ACHN (cell line): ENCODE data around the gene CEP57L1.
"Not testable (repeated sequence)": the region's sequence is repeated elsewhere in the genome, so short reads cannot be mapped to it uniquely, and the experiment has no call there.

Experiments
- DNase-seq: peaks from one replicate; pipeline ENCODE4 v3.0.0-alpha.2; 2015
- in situ Hi-C: cut with HindIII; loops from 2 replicates; pipeline ENCODE4 v1.10.0; 2017; ENCODE audit warnings: low sequenced_read_pairs, low pct_ligation_motif_present, low pct_unique_long_range_greater_than_20kb

CEP57L1 gene

GRCh38 chr6:109071125-109071917 lies 24.0 kb upstream of the CEP57L1 start:
- in situ Hi-C loops: no loop called here
- DNase-seq: no peak

GRCh38 chr6:109073344-109074132 lies 21.8 kb upstream of the CEP57L1 start:
- in situ Hi-C loops: no loop called here
- DNase-seq: peak; percentile 64

- DNase-seq: no peak
- in situ Hi-C loops: no loop called here
Observed at GRCh38 chr6:109074133-109074415, 21.2 kb upstream of the CEP57L1 start.

- in situ Hi-C loops: no loop called here
- DNase-seq: no peak
Observed at GRCh38 chr6:109075934-109076333, 19.4 kb upstream of the CEP57L1 start.

- in situ Hi-C loops: no loop called here
Observed at GRCh38 chr6:109076377-109076776, 18.9 kb upstream of the CEP57L1 start.

GRCh38 chr6:109079981-109080380 lies 15.3 kb upstream of the CEP57L1 start:
- no peak for DNase-seq
- in situ Hi-C loops: no loop called here

More at GRCh38 chr6:109076377-109076776, 18.9 kb upstream of the CEP57L1 start:
- no peak for DNase-seq

- DNase-seq: no peak
- in situ Hi-C loops: no loop called here
Observed at GRCh38 chr6:109081026-109081425, 14.3 kb upstream of the CEP57L1 start.

- in situ Hi-C loops: no loop called here
Observed at GRCh38 chr6:109081516-109082187, 13.7 kb upstream of the CEP57L1 start.

GRCh38 chr6:109082188-109082577 lies 13.1 kb upstream of the CEP57L1 start:
- no peak for DNase-seq
- in situ Hi-C loops: no loop called here

More at GRCh38 chr6:109081516-109082187, 13.7 kb upstream of the CEP57L1 start:
- DNase-seq: no peak

- DNase-seq: no peak
- in situ Hi-C loops: no loop called here
Observed at GRCh38 chr6:109083657-109084056, 11.7 kb upstream of the CEP57L1 start.

- DNase-seq, in situ Hi-C loops: not testable (repeated sequence)
Observed at GRCh38 chr6:109084146-109084545, 11.2 kb upstream of the CEP57L1 start.

GRCh38 chr6:109087661-109088264 lies 7.5 kb upstream of the CEP57L1 start:
- in situ Hi-C loops: no loop called here
- DNase-seq: no peak

GRCh38 chr6:109088995-109089394 lies 6.3 kb upstream of the CEP57L1 start:
- DNase-seq: no peak
- in situ Hi-C loops: no loop called here

GRCh38 chr6:109091314-109092024 lies 3.8 kb upstream of the CEP57L1 start:
- in situ Hi-C loops: no loop called here
- no peak for DNase-seq

- in situ Hi-C loops: no loop called here
- no peak for DNase-seq
Observed at GRCh38 chr6:109092074-109092473, 3.2 kb upstream of the CEP57L1 start.

- in situ Hi-C loops: no loop called here
- peak; percentile 19 for DNase-seq
Observed at GRCh38 chr6:109093732-109094415, 1.4 kb upstream of the CEP57L1 start.

GRCh38 chr6:109094416-109095035 lies 781 bp upstream of the CEP57L1 start, which contains the start of gene SESN1:
TSS of gene SESN1 (minus strand) at chr6:109094846. CDS start at chr6:109094073, 773 bp downstream.
- peak; percentile 95 for DNase-seq
- in situ Hi-C loops: no loop called here

GRCh38 chr6:109095835-109096084 lies 453 bp downstream of the CEP57L1 start:
- DNase-seq: no peak
- in situ Hi-C loops: no loop called here
